SU-DHL-6 (cell line): ENCODE results near the gene MMP17.

Source experiments
- CTCF ChIP-seq: fragments of 200-600 bp; sonication (generic); IDR thresholded peaks from one replicate; pipeline ENCODE4 v1.5.1; 2017; ENCODE audit warnings: antibody characterized with exemption, mild to moderate bottlenecking, low read length, moderate library complexity; ENCODE audit not compliant: insufficient read depth, poor library complexity, severe bottlenecking
- EZH2phosphoT487 ChIP-seq: fragments of 200-600 bp; sonication (generic), shearing (Covaris generic); conservative IDR thresholded peaks from 2 replicates; pipeline ENCODE4 v1.6.1; 2018; ENCODE audit warnings: mild to moderate bottlenecking, antibody characterized with exemption, low read length, moderate library complexity, mixed read lengths

- TF ChIP-seq EZH2phosphoT487 (no peak), CTCF (no peak)
Observed at GRCh38 chr12:131873293-131873692, 45.1 kb downstream of the MMP17 start.
